Measurements from ENCODE around the gene RPTOR. TPM values are rescaled to one million over a fixed set of nuclear protein-coding genes. Genes with fewer than 3 reads are reported as not detected.

The RPTOR gene
- total and polyA plus RNA-seq, 2 donors (not counting 3 experiments of a cell fraction or from before 2014, with no cell fraction given): 10.7 to 41.8 TPM

DNA sequence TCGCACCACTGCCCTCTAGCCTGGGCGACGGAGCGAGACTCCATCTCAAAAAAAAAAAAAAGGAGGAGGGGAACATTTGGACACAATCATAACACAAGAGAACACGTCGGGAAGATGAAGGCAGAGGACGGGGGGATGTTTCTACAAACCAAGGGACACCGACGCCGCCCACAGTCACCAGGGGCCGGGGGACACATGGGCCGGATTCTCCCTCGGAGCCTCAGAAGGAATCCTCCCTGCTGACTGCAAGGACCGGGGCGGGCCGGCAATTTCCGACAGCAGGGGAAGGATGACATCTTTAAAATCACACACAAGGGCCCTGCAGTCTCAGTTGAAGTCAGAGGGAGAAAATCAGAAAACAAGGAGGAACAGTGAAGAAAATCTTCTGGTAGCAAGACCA is 438.9 kb downstream of the RPTOR start:
- dilution Hi-C loops (cut with MboI; ENCODE audit: extremely low pct_ligation_motif_present, low sequenced_read_pairs): no loop called here
- Histone ChIP-seq H2AFZ (ENCODE audit: low read depth, low read length) (no peak overlapping the region), H3K27ac (ENCODE audit: insufficient read depth, low read depth, low read length) (no peak overlapping the region), H3K4me2 (ENCODE audit: insufficient read depth, low read length) (no peak overlapping the region), H3K9ac (replicated peaks; ENCODE audit: extremely low read depth, insufficient read depth, low read length) (no peak overlapping the region), H3K4me3 (replicated peaks in 1 of 3; ENCODE audit: insufficient read depth in 1 of 3, low read depth in 1 of 3, low read length in 3 of 3) (no peak overlapping the region), H3K27me3 (ENCODE audit: control insufficient read depth in 2 of 2, insufficient read depth in 2 of 2, low read length in 2 of 2) (no peaks in the 10 kb centered on the region), H3K79me2 (ENCODE audit: control insufficient read depth, insufficient read depth, low read length) (no peaks in the 10 kb centered on the region), H4K20me1 (replicated peaks; ENCODE audit: control insufficient read depth, extremely low read depth, insufficient read depth, low read length) (no peaks in the 10 kb centered on the region), H3K4me1 (ENCODE audit: control insufficient read depth, extremely low read depth, insufficient read depth, low read length) (no peaks in the 10 kb centered on the region), H3K36me3 (ENCODE audit: control insufficient read depth in 2 of 2, extremely low read depth in 1 of 2, insufficient read depth in 2 of 2, low read length in 2 of 2) (no peaks in the 10 kb centered on the region), H3K9me3 (replicated peaks; ENCODE audit: control insufficient read depth, insufficient read depth, low read length) (no peaks in the 10 kb centered on the region), H3K9me1 (replicated peaks; ENCODE audit: control insufficient read depth, extremely low read depth, insufficient read depth, low read length) (no peaks in the 10 kb centered on the region)
- BruUV-seq (replicated peaks): no TSS peak
- DNase-seq (ENCODE audit: low read depth, low spot score) (no peak), FAIRE-seq (no peak)
- ChIA-PET CTCF (interaction anchor here (1.4 kb wide), 1 partner anchor 556 kb away, joined by 6 read pairs; no protein-coding TSS in a partner anchor), POLR2A (no interaction called here)
- intact Hi-C loops (cut with micrococcal nuclease): no loop called here
- TF ChIP-seq CTCF (IDR thresholded peaks at IDR 0.05; ENCODE audit: extremely low read depth in 1 of 2, insufficient read depth in 1 of 2, low read depth in 1 of 2, low read length in 2 of 2) (no peak), MYC (IDR thresholded peaks at IDR 0.05; ENCODE audit: low read depth, low read length) (no peak), FOS (IDR thresholded peaks at IDR 0.05; ENCODE audit: borderline replicate concordance, insufficient read depth, low read length) (no peak), POLR2A (IDR thresholded peaks at IDR 0.05; ENCODE audit: low read depth, low read length) (no peak), JUN (IDR thresholded peaks at IDR 0.05; ENCODE audit: borderline replicate concordance, insufficient read depth, insufficient read length, low read depth) (no peak), GATA2 (IDR thresholded peaks at IDR 0.05; ENCODE audit: insufficient read depth, insufficient read length, low read depth, low read length) (no peak), POLR2AphosphoS5 (IDR thresholded peaks at IDR 0.05; ENCODE audit: insufficient read depth, low read depth, low read length) (no peak), EZH2 (IDR thresholded peaks at IDR 0.05; ENCODE audit: borderline replicate concordance, low read depth, low read length, severe bottlenecking) (no peak)
- TF ChIP-seq, protein P1, sequence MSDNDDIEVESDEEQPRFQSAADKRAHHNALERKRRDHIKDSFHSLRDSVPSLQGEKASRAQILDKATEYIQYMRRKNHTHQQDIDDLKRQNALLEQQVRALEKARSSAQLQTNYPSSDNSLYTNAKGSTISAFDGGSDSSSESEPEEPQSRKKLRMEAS (IDR thresholded peaks at IDR 0.05; ENCODE audit: insufficient read depth, insufficient read length): no peak

Measured in endothelial cell of umbilical vein (primary cell).